Mucosa of descending colon (tissue), 3 donors: ENCODE measurements around the gene ASTN2. TPM values are rescaled to one million over a fixed set of nuclear protein-coding genes. Genes with fewer than 3 reads are reported as not detected.
"Not testable (repeated sequence)": the region's sequence is repeated elsewhere in the genome, so short reads cannot be mapped to it uniquely, and the experiment has no call there.

Experiments
- ATAC-seq: fragments of 200-7000 bp; cut with Tn5 transposase; one replicate; pipeline ENCODE4 v1.9.1; 2020; ENCODE audit warnings: mild to moderate bottlenecking, moderate library complexity
- DNase-seq, 3 donors: peaks; one replicate each; pipeline ENCODE4 v3.0.0-alpha.2; 2020
- H3K36me3 ChIP-seq: fragments of 200-600 bp; one replicate; pipeline ENCODE4 v1.8.0; 2021; ENCODE audit warnings: low read depth, mild to moderate bottlenecking
- H3K4me1 ChIP-seq: fragments of 200-600 bp; one replicate; pipeline ENCODE4 v1.8.0; 2021; ENCODE audit warnings: low read depth, mild to moderate bottlenecking
- H3K4me3 ChIP-seq: fragments of 200-600 bp; one replicate; pipeline ENCODE4 v1.8.0; 2021; ENCODE audit warnings: mild to moderate bottlenecking
- H3K9me3 ChIP-seq: fragments of 200-600 bp; one replicate; pipeline ENCODE4 v1.8.0; 2021; ENCODE audit warnings: mild to moderate bottlenecking
- CTCF ChIP-seq: fragments of 200-600 bp; IDR thresholded peaks from one replicate; pipeline ENCODE4 v1.8.0; 2022; ENCODE audit warnings: antibody characterized with exemption, mild to moderate bottlenecking
- intact Hi-C, 2 donors: fragments of 100-400 bp; cut with DNase I in 1 of 2; cut with micrococcal nuclease in 1 of 2; formaldehyde crosslinking; loops; one replicate each; pipeline versions ENCODE4 v1.11.0 to v1.11.1; 2022; cut with DNase I, micrococcal nuclease
- total RNA-seq, 3 donors: library from RNA; stranded (reverse); fragmentation: NEBNext Ultra II Directional in 2 of 3; extraction: Animal tissue kit (Norgen Biotek cat#: 25700) in 2 of 3; gene quantifications; one replicate each; pipeline versions ENCODE4 v1.2.1 to v1.2.4, GENCODE V29; 2021 to 2023
- donor health status: DM: no; HTN: no; CAD: no; lungs with moderate emphysema.
- donor health status: DM: no; HTN: no; CAD: no.
- donor health status: DM: no; HTN: yes; CAD: no.

The ASTN2 gene
- total RNA-seq, 3 donors from 2014 or later = 3.5 to 6.1 (median 5.4) TPM

DNA sequence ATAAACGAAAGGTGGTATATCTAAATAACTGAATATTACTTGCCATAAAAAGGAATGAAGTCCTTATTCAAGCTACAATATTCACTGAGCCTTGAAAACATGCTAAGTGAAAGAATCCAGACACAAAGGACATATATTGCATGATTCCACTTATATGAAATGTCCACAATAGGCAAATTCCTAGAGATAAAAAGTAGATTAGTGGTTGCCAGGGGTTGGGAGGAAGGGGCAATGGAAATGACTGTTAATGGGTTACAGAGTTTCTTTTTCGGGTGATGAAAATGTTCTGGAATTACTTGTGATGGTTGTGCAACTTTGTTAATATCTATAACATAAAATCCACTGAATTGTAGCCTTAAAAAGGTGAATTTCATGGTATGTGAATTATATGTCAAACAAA, 954.8 kb downstream of the ASTN2 start:
- H3K4me3 ChIP-seq = no peak overlapping the region
- peaks cover 7% of the 10 kb centered on the region for H3K9me3 ChIP-seq
- no peaks in the 10 kb centered on the region for H3K36me3 ChIP-seq
- DNase-seq (no peak), ATAC-seq (no peak)
- intact Hi-C loops = no loop called here
- no peak for TF ChIP-seq CTCF
- H3K4me1 ChIP-seq = no peaks in the 10 kb centered on the region

DNA sequence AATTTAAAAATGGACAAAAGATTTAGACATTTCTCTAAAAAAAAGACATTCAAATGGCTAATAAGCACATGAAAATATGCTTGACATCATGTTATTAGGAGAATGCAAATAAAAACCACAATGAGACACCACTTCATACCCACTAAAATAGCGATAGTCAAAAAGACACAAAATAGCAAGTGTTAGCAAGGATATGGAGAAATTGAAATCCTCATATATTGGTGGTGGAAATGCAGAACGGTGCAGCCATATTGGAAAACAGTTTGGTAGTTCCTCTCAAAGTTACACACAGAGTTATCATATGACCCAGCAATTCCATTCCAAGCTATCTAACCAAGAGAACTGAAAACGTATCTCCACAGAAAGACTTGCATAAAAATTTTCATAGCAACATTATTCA, 955.3 kb downstream of the ASTN2 start:
- Histone ChIP-seq H3K36me3 (no peaks in the 10 kb centered on the region), H3K9me3 (peaks cover 7% of the 10 kb centered on the region), H3K4me3 (no peak overlapping the region), H3K4me1 (no peaks in the 10 kb centered on the region)
- intact Hi-C loops = no loop called here
- DNase-seq (no peak), ATAC-seq (no peak)
- TF ChIP-seq CTCF = no peak

- TF ChIP-seq CTCF = no peak
- no peaks in the 10 kb centered on the region for H3K4me1 ChIP-seq
- ATAC-seq (no peak), DNase-seq (no peak)
- intact Hi-C loops = no loop called here
- H3K4me3 ChIP-seq = no peak overlapping the region
- peaks cover 7% of the 10 kb centered on the region for H3K9me3 ChIP-seq
- no peaks in the 10 kb centered on the region for H3K36me3 ChIP-seq
Measured at GRCh38 chr9:116456490-116457088, 958.3 kb downstream of the ASTN2 start.

- DNase-seq, intact Hi-C loops, ATAC-seq, H3K9me3 ChIP-seq, H3K4me1 ChIP-seq, H3K4me3 ChIP-seq, H3K36me3 ChIP-seq: not testable (repeated sequence)
Measured at GRCh38 chr9:116454539-116454938, 960.3 kb downstream of the ASTN2 start.

- no peak overlapping the region for H3K4me3 ChIP-seq
- no peak for DNase-seq
- ATAC-seq = no peak
- H3K4me1 ChIP-seq = no peaks in the 10 kb centered on the region
- peaks cover 7% of the 10 kb centered on the region for H3K9me3 ChIP-seq
- TF ChIP-seq CTCF = no peak
- no peaks in the 10 kb centered on the region for H3K36me3 ChIP-seq
- intact Hi-C loops = no loop called here
Measured at GRCh38 chr9:116453785-116454184, 961.1 kb downstream of the ASTN2 start.

DNA sequence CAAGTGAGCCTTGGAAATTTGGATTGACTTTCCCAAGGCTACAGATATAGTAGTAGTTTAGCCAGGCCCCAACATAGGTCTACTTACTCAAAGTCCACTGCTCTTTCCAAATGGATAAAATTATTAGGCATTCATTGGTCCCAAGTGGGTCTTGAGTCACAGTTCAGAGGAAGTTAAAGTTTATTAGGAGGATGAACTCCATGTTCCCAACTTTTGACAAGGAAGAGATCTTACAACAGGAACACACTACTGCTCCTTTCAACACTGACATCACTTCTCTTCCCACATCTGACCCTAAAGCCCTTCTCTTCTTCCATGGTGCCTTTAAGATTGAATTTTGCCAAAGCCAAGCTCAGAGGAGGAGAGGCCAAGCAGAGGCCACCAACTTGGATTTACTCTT, 962.2 kb downstream of the ASTN2 start:
- ATAC-seq (no peak), DNase-seq (no peak)
- no peaks in the 10 kb centered on the region for H3K4me1 ChIP-seq
- intact Hi-C loops = no loop called here
- peaks cover 7% of the 10 kb centered on the region for H3K9me3 ChIP-seq
- H3K36me3 ChIP-seq = no peaks in the 10 kb centered on the region
- TF ChIP-seq CTCF = no peak
- no peak overlapping the region for H3K4me3 ChIP-seq
